GM18907 (cell line): Measurements from ENCODE around the gene BMAL1.
"Not testable (repeated sequence)": the region's sequence is repeated elsewhere in the genome, so short reads cannot be mapped to it uniquely, and the experiment has no call there.

ENCODE experiments used
- ATAC-seq: cut with Tn5 transposase; IDR thresholded peaks from one replicate; pipeline ENCODE4 v1.9.1; 2021; ENCODE audit warnings: mild to moderate bottlenecking, moderate library complexity; ENCODE audit not compliant: unreplicated experiment

Gene BMAL1

DNA sequence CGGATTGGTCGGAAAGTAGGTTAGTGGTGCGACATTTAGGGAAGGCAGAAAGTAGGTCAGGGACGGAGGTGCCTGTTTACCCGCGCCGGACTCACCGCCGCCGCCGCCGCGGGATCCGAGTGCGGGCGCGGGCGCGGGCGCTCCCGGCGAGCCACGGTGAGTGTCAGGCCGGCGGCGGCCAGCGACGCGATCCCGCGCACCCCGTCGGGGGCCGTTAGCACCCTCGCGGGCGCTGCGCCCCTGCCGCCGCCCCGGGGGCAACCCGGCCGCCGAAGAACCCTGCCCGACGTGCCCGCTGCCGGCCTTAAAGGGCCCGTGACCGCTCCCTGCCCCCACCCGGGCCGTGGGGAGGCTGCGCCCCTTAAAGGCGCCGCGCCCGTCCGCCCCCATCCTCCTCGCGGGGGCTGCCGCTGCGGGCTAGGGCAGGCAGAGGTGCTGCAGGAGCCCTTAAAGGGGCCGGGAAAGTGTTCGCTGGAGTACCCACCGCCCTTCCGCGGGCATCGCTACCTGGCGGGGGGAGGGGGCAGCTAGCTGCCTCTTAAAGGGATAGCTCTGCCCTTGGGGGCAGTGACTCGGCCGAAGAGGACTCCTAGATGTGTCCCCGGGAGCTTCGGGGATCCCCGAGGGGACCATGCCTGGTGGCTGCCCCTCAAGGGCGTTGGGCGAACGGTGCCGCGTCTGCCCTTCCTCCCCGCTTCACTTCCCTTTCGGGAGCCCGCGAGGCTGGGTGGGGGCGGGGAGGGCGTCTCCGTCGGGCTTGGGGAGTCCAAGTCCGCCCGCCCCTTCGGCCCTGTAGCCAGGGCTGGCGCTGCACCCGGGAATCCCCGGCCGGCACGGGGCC lies at the start of gene BMAL1:
Gene BMAL1 (plus strand): TSS at position 23 of the 841 bp plus-strand sequence. CDS start 76,519 bp downstream, outside the sequence.
- peak; percentile 33 for ATAC-seq

DNA sequence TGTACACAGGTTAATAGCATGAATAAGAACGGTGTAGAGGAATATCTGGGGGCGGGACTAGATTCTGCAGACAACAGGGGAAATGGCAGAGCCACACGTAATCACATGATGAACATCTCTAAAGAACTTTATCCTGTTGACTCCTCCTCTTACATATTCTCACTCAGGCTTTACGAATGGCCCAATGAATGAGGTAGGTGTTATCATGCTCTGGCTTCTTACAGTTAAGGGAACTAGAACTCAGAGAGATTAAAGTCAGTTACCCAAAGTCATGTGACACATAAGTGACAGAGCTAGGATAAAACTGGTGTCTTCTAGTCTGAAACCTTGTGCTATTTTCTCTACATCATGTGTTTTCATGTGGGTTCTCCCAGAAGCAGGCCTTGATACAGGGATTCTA lies 49.0 kb upstream of the BMAL1 start:
- ATAC-seq = no peak

DNA sequence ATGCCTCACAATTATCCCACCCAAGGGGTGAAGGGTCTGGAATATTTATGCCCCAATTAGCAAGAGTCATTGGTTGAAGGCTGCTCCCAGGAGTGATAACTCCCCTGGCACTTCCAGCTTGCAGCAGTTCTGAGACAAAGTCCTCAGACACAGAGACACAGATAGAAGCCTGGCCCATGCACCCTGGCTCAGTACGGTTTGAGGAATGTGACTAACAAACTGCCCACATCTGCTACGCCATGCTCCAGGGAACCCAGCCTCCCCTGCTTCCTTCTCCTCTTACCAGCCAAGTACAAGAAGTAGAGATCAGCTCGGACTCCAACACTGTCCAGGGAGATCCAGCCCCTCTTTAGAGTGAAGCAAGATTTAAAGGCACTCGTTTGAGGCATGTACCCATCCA lies 48.5 kb upstream of the BMAL1 start:
- no peak for ATAC-seq

DNA sequence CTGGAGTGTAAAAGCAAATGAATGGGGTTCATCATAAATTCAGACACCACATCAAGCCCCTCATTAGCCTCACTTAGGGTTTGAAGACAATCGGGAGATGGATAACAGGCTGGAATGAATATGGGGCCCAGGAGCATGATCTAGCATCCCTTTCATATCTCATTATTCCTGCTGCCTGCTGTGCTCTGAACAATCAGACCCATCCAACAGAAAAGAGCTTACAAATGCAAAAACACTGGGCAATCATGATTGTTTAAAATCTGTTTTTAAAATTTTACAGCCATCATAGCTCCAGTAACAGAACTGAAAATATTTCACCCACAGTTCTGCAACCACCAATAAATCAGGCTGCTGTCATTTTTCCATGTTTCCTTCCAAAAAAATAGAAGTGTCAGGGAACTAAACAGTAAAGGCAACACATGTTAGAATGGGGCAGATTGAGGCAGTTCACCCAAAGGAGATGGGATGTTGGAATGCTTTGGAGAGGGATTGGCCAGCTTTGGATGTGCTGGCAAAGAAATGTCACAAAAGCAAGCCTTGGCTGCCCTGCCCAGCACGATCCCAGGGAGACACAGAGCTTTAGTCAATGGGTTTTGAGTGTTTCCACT lies 47.8 kb upstream of the BMAL1 start:
- no peak for ATAC-seq

DNA sequence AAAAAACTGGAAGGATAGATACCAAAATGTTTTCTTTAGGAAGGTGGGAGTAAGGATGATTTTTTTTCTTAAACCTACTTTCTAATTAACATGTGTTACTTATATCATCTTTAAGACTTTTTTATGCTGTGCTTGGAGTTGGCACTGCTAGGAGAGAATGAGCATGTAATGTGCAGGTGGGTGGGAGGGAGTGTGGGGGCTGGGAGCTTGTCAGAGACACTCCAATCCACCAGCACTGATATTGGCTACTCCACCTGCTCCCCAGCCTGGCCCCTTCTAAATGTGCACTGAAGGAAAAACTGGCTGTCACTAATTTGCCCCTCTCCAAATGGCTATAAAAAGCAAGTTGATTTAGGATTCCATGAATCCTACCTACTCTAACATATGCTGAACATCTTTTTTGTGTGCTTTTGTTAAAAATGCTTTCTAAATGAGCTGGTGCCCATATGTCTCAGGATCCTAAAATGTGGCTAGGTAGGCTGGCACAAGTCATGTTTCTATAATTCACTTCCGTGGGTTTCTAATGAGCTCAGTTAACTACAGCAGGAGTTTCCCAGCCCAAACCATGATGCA lies 44.3 kb upstream of the BMAL1 start:
- ATAC-seq = no peak

DNA sequence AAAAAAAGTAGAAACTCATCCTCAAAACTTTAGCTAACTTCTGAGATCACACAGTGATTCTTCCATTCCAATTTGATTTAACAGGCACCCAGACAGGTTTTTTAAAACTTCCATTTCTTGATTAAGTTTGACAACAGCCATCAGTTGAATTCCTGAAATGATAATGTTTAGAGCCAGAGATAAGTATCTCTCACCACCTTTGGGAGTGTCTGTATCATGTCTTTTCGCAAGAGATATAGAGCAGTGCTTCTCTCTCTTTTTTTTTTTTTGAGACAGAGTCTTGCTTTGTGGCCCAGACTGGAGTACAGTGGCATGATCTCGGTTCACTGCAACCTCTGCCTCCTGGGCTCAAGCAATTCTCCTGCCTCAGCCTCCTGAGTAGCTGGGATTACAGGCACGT lies 41.7 kb upstream of the BMAL1 start:
- no peak for ATAC-seq

DNA sequence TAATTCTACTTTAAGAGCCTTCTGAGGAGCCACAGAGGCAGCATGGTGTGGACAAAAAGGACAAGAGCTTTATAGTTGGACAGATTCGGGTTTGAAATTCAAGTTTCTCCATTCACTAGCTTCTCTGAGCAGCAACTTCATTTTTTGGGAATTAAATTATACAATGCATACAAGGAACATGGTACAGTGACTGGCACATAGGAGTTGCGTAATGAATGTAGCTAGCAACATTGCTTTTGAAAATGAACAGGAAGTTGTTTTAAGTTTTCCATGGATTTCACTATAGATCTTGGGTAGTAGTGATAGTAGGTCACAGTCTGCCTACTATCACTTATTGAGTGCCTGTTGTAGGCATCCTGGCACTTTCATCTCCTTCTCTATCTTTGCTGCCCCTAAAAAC lies 41.0 kb upstream of the BMAL1 start:
- ATAC-seq = no peak

DNA sequence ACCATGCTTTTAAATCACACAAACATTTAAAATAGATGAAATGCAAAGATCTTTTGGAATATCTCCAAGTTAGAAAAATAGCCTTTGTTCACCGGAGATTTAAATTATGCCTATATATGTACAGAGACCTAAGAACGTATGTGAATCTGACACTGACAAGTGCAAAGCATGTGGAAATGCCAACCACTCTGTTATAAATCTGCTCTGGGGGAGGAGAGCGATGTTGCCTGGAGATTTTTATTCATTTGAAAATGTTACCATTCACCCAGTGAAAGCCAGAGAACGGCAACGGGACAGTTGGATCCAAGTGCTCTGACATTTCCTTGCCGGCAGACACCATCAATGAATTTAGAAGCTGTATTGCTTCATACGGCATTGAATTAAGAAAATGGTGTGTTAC lies 39.8 kb upstream of the BMAL1 start:
- no peak for ATAC-seq

DNA sequence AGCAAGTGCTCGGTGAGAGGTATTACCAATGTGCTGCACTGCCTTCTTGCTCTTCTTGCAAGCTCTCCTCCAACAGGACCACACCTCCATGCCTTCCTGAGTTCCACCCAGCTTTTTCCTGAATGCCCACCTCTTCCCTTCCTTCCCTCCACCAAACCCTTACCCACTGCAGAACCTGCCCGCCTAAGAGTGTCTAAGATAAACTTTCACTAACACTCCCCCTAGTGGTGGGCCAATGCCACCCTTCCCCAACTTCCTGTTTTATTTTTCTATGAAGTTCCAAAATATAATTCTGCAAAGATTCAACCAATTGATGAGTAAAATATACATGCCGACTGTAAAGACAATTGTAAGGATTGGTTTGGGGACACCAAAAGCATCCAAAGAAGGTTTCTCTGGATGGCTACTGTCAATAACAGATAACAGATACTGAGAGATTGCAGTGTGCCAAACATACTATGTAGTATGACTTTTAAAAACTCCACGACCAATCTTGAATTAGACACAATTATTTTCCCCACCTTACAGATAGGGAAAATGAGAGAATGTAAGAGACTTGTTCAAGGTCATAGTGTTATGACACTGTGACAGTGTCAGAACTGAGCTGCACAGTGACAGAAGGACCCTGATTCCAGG lies 38.6 kb upstream of the BMAL1 start:
- ATAC-seq = peak; percentile 52

DNA sequence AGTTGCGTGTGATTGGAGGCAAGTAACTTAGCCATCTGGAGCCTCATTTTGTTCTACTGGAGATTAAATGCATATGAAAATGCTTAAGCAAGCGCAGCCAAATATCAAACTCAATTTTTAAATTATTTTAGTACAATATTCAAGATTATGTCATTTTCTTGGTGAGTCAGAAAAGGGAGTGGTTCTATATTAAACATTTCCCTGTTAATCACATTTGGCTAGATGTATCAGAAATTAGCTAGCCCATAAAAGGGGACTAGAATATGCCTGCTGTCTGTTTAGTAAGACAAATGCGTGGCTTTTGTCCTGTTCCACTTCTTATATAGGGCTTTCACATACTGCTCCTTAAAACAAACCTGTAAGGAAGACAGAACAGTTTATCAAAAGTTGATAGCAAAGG lies 35.0 kb upstream of the BMAL1 start:
- no peak for ATAC-seq

DNA sequence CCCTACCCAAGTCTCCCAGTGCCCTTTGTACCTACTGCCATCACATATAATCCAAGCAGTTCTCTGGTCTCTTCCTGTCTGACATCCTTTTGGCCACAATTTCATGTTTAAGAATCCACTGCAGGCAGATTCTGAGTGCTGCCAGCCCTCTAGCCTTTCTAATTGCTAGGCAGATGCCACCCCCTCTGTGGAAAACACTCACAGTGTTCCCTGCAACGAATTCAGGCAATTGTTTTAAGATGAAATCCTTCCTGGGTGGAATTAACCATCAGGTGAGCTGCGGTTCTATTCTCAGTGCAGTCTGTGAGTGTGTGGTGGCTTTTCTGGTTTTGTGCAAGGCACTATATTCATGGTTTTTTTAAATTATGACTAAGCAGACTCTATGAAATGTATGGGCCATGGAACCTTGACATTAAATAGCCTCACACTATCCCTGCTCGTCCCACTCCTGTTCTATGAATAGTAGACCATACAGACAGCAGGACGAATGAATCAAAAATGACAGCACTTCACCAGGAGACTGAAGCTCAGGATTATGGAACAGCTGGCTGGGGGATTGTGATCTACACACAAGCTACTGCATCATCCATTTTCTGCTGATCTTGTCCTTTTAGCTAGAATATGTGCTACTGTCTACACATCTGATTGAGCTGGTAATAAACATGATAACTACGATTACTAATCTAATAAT lies 29.8 kb upstream of the BMAL1 start:
- ATAC-seq = no peak

DNA sequence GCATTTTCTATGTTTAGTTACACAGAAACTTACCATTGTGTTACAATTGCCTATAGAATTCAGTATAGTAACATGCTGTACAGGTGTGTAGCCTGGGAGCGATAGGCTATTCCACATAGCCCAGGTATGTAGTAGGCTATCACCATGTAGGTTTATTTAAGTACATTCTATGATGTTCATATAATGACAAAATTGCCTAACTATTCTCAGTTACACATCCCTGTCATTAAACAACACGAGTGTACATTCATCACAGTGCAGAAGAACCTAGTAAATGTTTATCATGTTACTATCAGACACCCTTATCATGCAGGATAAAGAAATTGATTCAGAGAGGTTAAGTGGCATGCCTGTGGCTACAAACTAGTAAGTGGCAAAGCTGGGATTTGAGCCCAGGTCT lies 28.4 kb upstream of the BMAL1 start:
- ATAC-seq = no peak

DNA sequence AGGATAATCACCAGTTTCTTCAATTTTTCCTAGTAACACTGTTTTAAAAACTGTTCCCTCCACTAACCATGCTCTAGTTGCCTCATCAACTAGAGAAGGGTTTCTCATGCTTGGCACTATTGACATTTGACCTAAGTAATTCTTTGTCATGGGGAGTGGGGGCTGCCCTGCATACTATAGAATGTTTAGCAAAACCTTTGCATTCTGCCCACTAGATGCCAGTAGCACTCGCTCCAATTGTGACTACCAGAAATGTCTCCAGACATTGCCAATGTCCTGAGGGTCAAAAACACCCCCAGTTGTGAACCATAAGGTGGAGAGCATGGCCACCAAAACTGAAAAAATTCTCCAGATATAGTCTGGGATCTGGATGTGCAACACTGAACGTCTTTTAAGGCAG lies 27.6 kb upstream of the BMAL1 start:
- ATAC-seq = no peak

DNA sequence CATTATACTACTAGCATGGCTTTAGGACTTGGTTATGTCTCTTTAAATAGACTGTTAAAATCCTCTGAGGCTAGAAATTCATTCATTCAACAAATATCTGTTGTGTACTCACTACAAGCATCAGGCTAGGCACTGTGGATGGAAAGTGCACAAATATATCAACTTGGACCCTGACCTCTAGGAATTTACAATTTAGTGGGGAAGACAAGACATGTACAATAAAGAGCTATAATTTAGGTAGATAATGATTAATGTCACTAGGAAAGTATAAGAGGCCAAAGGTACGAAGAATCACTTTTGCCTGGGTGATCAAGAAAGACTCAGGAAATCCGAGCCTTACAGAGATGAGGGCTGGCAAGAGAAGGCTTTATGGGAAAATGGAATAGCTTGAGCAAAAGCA lies 25.6 kb upstream of the BMAL1 start:
- no peak for ATAC-seq

DNA sequence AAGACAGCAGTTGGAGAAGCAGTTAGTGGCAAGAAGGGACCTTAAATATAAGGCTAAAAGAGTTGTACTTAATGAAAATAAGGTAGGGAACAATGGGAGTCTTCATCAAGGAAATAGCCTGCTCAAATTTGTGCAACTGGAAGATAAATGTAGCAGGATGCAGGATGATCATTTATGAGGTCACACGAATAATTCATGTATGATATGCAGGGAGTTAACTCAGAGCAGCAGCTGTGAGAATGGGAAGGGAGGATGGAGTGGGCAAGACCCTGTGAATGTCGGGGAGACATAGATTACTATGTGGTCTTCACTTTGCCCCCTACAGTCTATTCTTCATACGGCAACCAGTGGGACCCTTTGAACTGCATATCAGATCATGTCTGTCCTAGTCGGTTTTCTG lies 25.2 kb upstream of the BMAL1 start:
- no peak for ATAC-seq

DNA sequence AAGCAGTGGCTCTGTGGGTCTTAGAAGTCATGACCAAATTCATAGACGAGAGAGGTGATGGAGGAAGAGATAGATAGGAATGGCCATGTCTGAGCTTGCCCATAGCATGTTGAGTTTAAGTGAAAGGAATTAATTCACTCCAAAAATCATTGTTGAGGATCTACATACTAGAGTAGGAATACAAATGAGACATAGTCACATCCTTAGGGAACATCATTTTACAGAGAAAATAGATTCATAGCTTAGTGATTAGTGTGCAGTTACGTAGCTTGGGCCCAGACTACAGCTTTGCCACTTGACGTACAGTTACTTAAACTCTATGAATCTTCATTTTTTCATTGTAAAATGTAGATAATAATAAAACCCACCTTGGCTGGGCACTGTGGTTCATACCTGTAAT lies 21.4 kb upstream of the BMAL1 start:
- no peak for ATAC-seq

DNA sequence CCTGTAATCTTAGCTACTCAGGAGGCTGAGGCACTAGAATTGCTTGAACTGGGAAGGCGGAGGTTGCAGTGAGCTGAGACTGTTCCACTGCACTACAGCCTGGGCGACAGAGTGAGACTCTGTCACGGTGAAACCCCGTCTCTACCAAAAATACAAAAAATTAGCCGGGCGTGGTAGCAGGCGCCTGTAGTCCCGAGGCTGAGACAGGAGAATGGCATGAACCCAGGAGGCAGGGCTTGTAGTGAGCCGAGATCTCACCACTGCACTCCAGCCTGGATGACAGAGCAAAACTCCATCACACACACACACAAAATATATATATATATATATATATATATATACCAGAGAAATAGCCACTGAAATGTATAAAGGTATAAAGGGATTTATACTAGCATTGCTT lies 19.5 kb upstream of the BMAL1 start:
- ATAC-seq = not testable (repeated sequence)

DNA sequence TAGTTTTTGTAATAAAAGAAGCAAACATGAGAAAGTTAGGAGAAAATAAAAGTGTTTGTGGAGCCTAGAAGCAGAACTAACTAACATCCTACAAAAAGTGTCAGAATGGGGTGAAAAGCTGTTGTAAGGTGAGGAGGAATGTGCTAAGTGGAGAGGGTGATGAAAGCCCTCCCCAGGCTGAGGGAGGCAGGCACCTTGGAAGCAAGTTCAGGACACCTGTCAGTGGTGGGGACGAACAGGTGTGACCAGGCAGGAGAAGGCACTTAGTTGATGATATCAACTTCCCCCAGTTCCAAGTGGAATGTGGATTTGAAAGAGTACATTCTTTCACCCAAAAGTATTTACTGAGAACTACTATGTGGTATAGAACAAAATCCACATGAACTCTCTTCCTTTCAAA lies 18.7 kb upstream of the BMAL1 start:
- ATAC-seq = no peak

DNA sequence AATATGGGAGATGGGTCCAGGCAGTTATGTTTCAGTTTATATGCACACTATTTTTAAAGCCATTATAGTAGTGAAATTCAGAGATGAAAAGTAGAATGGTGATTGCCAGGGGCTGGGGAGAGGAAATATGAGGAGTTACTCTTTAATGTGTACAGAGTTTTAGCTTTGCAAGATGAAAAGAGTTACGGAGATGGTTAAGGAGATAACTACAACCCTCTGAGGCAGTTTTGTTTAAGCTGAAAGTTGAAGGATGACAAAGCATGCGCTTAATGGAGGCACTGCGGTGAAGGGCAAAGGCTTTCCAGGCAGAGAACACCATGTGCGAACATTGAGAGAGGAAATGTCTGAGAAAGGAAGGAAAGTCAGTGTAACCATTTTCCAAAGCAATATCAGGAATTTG lies 18.2 kb upstream of the BMAL1 start:
- no peak for ATAC-seq

DNA sequence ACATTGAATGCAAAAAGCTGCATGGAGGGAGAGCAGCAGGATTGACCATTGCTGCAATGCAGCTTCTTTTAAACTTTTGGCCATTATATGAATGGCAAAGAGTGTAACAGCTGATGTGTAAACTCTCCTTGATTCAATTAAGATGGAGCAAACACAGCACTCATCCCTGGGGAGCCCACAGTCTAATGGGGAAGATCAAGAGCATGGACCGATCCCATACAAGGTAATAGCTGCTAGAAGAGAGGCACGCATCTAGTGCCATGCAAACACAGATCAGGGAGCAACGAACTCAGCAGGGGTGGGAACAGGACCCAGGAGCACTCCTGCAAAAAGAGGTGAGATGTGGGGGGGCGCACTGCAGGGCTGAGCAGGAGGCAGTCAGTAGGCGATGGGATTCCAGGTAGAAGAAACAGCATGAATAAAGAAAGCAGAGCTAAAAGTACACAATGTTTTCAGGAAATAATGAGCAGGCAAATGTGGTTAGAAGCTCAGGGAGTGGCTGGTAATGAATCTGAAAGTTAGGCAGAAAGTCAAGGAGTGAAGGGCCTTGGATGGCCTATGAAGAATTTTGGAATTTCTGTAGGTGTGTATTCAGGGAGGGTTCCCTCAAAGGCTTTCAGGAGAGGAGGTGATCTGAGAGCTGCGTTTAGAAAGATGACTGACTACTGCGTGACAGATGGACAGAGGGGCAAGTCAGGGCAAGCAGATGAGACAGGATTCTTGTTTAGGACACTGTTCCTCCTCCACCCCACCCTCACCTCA lies 17.2 kb upstream of the BMAL1 start:
- no peak for ATAC-seq
